T47D (cell line): ENCODE data around the gene SBNO2.

Experiments used
- DNase-seq, 2 experiments: peaks; one replicate each; pipeline versions ENCODE4 v3.0.0 to v3.0.0-alpha.2; 2011 to 2012; ENCODE audit warnings: low read depth in 1 of 2, low spot score in 1 of 2
- JUND ChIP-seq: IDR thresholded peaks from 2 replicates; pipeline ENCODE4 v1.6.1; 2012; ENCODE audit warnings: low read depth
- in situ Hi-C: cut with HindIII; loops from 2 replicates; pipeline ENCODE4 v1.10.0; 2016; ENCODE audit warnings: low sequenced_read_pairs, low pct_unique_long_range_greater_than_20kb

The SBNO2 gene

DNA sequence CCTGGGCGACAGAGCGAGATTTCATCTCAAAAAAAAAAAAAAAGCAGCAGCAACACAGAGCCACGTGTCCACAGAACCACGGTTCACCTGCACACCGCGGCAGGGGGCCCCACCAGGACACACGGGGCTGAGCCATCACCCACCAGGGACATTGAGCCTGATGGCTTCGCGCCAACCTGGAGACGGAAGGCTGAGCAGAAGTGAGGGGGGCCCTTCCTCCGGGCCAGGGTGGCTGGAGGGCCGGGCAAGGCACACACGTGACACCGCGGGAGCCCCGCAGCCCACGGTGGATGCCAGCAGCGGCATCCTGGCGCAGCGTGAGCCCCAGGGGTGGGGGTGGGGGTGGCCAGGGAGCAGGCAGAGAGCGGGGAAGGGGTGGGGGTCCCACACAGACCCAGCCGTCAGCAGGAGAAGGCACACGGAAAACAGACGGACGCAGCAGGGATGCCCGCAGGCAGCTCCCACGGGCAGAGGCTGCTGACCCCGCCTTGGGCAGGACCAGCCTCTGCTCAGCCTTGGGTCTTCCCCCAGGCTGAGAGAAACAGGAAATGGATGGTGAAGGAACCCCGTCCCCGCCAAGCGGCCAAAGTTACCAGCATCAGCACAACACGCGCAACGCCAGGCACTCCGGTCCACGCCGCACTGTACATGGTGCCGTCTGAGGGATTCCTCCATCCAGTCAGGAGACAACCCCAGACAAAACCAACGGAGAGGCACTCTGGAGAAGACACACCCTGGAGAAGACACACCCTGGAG lies 33.6 kb downstream of the SBNO2 start:
- no peak for DNase-seq
- in situ Hi-C loops, result no loop called here
- TF ChIP-seq JUND, result no peak

DNA sequence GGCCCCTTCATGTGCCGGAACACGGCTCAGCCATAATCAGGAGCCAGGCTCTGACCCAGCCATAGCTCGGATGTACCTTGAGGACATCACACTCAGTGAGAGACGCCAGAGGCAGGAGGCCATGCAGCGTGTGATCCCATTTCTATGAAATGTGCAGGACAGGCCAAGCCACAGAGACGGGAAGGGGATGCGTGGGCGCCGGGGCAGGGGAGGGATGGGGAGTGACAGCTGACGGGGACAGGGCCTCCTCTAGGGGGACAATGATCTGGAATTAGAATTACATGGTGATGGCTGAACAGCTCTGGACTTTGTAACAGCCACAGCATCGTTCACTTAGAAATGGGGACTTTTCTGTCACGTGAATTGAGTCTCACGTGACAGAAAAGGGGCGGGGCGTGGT lies 34.9 kb downstream of the SBNO2 start:
- DNase-seq, result no peak
- in situ Hi-C loops, result no loop called here
- no peak for TF ChIP-seq JUND

GRCh38 chr19:1138121-1138520 lies 35.9 kb downstream of the SBNO2 start:
- no peak for DNase-seq
- TF ChIP-seq JUND, result no peak
- in situ Hi-C loops, result no loop called here

DNA sequence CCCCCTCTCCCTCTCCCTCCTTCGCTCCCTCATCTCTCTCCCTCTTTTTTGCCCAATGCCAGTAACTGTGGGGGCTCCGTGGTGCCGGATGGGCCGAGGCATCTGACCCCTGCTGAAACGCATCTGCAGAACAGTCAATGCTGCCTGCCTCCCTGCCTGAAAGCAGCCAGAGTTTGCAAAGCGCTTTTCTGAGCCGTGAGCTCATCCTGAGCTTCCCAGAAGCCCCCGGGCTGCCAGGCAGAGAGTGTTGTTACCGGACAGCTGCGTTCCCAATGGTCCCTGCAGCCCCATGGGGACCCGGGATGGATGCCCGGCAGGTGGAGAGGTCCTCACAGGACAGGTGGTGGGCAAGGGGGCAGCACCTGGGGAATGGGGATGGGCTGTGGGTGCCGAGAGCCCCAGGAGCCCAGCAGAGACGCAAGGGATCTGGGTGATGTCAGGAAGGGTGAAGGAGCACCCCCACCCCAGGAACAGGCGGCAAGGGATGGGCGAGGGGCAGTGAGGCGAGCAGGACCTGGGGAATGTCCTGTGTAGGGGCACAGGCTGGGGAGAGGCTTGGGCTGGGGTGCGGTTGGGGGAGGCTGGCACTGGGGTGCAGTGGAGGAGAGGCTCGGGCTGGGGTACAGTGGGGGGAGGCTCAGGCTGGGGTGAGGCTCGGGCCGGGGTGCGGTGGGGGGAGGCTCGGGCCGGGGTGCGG lies 37.3 kb downstream of the SBNO2 start:
- no peak for DNase-seq
- in situ Hi-C loops, result no loop called here
- no peak for TF ChIP-seq JUND

DNA sequence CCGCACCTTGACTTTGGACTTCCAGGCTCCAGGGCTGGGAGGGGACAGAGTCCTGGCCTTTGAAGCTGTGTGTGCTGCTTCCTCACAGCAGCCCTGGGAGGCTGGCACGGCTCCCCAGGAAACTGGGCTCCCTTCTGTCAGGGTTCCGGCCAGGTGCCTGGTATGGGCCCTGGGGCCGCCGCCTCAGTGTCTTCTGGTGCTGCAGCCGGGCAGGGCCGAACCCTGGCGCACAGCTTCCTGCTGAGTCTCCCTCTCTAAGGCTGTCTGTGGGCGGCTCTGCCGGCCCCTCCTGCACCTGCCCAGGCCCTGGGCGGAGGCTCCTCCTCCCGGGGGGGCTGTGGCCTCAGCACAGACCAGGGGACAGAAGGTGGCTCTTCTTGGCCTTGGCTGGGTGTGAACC lies 37.9 kb downstream of the SBNO2 start:
- no peak for DNase-seq
- in situ Hi-C loops, result no loop called here
- TF ChIP-seq JUND, result no peak

DNA sequence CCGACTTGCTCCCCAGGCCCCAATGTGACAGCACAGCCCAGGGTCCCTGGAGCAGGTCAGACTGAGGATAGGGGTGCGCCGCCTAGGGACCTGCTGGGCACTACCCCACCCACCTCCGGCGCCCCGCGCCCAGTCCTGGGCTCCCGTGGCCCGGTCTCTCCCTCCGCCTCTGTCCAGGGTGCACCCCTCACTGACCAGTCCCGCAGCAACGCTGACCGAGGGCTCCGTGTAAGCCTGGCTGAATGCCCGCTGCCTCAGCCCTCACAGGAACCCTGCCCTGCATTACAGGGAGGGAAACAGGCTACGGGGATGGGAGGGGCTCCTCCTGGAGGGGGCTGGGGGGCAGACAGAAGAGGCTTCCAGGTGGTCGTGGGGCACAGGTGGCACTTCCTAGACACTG lies 38.6 kb downstream of the SBNO2 start:
- no peak for TF ChIP-seq JUND
- DNase-seq, result no peak
- in situ Hi-C loops, result no loop called here

GRCh38 chr19:1134431-1134830 lies 39.6 kb downstream of the SBNO2 start:
- in situ Hi-C loops, result no loop called here
- TF ChIP-seq JUND, result no peak
- DNase-seq, result no peak

GRCh38 chr19:1133471-1133929 lies 40.6 kb downstream of the SBNO2 start:
- no peak for TF ChIP-seq JUND
- in situ Hi-C loops, result no loop called here
- peak in 1 of 2 experiments; percentile 37 for DNase-seq

- no peak for TF ChIP-seq JUND
- no peak for DNase-seq
- in situ Hi-C loops, result no loop called here
Observed at GRCh38 chr19:1132552-1133383, 41.3 kb downstream of the SBNO2 start.

- in situ Hi-C loops, result no loop called here
- TF ChIP-seq JUND, result no peak
- no peak for DNase-seq
Observed at GRCh38 chr19:1131718-1132551, 42.1 kb downstream of the SBNO2 start.

DNA sequence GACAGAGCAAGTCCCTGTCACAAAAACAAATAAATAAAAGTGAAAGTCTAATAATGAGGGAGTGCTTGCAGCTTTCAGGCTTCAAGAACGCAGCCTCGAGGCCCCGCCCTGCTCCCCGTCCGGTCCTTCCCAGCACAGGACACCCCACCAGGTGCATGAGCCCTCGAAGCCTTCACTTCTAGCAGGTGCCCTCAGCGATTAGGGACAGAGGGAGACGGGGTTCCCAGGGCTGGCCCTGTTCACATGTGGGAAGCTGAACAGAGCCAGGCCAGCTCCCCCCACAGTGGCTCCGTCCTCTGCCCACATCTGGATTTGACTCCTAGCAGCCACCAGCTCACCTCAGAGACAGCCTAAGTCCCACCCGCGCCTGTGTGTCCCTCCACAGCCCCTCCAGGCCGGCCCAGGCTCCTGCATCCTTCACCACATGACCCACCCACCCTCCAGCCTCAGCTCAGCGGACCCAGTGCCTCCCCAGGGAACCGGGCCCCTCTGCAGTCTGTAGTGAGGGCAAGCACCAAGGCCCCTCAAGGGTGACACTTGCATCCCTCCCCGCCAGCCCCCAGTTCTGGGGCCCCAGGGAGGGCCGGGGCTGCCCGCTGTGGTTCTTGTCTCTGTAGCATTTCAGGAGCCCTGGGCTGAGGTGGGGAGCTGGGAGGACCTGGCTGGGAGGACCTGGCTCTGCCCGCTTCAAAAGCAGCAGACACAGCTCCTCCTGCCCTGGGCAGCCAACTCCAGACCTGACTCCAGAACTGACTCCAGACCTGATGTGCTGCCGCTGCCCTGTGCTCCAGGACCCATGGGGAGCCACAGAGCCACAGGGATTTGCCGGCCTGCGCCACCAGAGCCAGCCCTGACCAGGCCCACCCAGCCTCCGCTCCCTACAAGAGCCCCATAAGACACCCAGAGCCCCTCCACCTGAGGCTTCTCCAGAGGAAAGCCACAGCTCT lies 43.0 kb downstream of the SBNO2 start:
- in situ Hi-C loops, result no loop called here
- no peak for TF ChIP-seq JUND
- DNase-seq, result no peak
